ENCODE measurements around the gene GALNT11. TPM values are rescaled to one million over a fixed set of nuclear protein-coding genes. Genes with fewer than 3 reads are reported as not detected.
"Not testable (repeated sequence)": the region's sequence is repeated elsewhere in the genome, so short reads cannot be mapped to it uniquely, and the experiment has no call there.

The GALNT11 gene
- total RNA-seq, 2 donors from 2014 or later = 32.7 to 35.3 TPM

GRCh38 chr7:152035817-152036216, 10.3 kb downstream of the GALNT11 start:
- Mint-ChIP-seq H3K4me1 (peaks cover 15% of the 10 kb centered on the region), H3K27me3 (ENCODE audit: insufficient read depth) (no peaks in the 10 kb centered on the region), H3K36me3 (ENCODE audit: low read depth) (peaks cover 45% of the 10 kb centered on the region), H3K9me3 (peaks cover 49% of the 10 kb centered on the region), H3K4me3 (peak overlapping the region; percentile 33), H3K27ac (no peak overlapping the region)
- H3K4me3 ChIP-seq (ENCODE audit: low read length) = peak overlapping the region; percentile 29
- H3K9ac ChIP-seq (ENCODE audit: extremely low read depth, low read length, poor library complexity, severe bottlenecking) = no peak overlapping the region
- no peak overlapping the region for H3K27ac ChIP-seq (ENCODE audit: low read depth, low read length)
- no peak for DNase-seq
- 80 to 100% methylated on average over 4 to 5 of the region's 5 CpGs for WGBS, 2 experiments (ENCODE audit: insufficient coverage in 1 of 2, insufficient read length in 1 of 2)
- H3K36me3 ChIP-seq (ENCODE audit: control insufficient read depth, insufficient read depth, low read length) = peaks cover 7% of the 10 kb centered on the region
- peaks cover 42% of the 10 kb centered on the region for H3K9me3 ChIP-seq (ENCODE audit: control insufficient read depth, low read length)
- TF ChIP-seq CTCF (conservative IDR thresholded peaks at IDR 0.05) = no peak
- H3K4me1 ChIP-seq (ENCODE audit: control insufficient read depth, insufficient read depth, low read length) = no peaks in the 10 kb centered on the region
- no peaks in the 10 kb centered on the region for H3K27me3 ChIP-seq (ENCODE audit: control insufficient read depth, insufficient read depth, low read length, poor library complexity, severe bottlenecking)

GRCh38 chr7:152038410-152038809, 12.9 kb downstream of the GALNT11 start:
- H3K36me3 ChIP-seq (ENCODE audit: control insufficient read depth, insufficient read depth, low read length); DNase-seq; H3K27me3 ChIP-seq (ENCODE audit: control insufficient read depth, insufficient read depth, low read length, poor library complexity, severe bottlenecking); H3K4me3 Mint-ChIP-seq; H3K27me3 Mint-ChIP-seq (ENCODE audit: insufficient read depth); H3K27ac Mint-ChIP-seq; H3K4me1 ChIP-seq (ENCODE audit: control insufficient read depth, insufficient read depth, low read length); H3K9ac ChIP-seq (ENCODE audit: extremely low read depth, low read length, poor library complexity, severe bottlenecking); H3K27ac ChIP-seq (ENCODE audit: low read depth, low read length); H3K4me3 ChIP-seq (ENCODE audit: low read length): not testable (repeated sequence)
- Mint-ChIP-seq H3K4me1 (peaks cover 15% of the 10 kb centered on the region), H3K36me3 (ENCODE audit: low read depth) (peaks cover 60% of the 10 kb centered on the region), H3K9me3 (peaks cover 68% of the 10 kb centered on the region)
- peaks cover 59% of the 10 kb centered on the region for H3K9me3 ChIP-seq (ENCODE audit: control insufficient read depth, low read length)
- 94 to 98% methylated on average over 5 of the region's 5 CpGs for WGBS, 2 experiments (ENCODE audit: insufficient coverage in 1 of 2, insufficient read length in 1 of 2)

GRCh38 chr7:152043086-152043485, 17.6 kb downstream of the GALNT11 start:
- H3K4me3 ChIP-seq (ENCODE audit: low read length); H3K27me3 ChIP-seq (ENCODE audit: control insufficient read depth, insufficient read depth, low read length, poor library complexity, severe bottlenecking); H3K4me1 ChIP-seq (ENCODE audit: control insufficient read depth, insufficient read depth, low read length); H3K27ac ChIP-seq (ENCODE audit: low read depth, low read length); H3K36me3 ChIP-seq (ENCODE audit: control insufficient read depth, insufficient read depth, low read length); DNase-seq; H3K27me3 Mint-ChIP-seq (ENCODE audit: insufficient read depth); H3K9ac ChIP-seq (ENCODE audit: extremely low read depth, low read length, poor library complexity, severe bottlenecking); H3K27ac Mint-ChIP-seq; H3K4me1 Mint-ChIP-seq; H3K4me3 Mint-ChIP-seq: not testable (repeated sequence)
- peaks cover 63% of the 10 kb centered on the region for H3K9me3 ChIP-seq (ENCODE audit: control insufficient read depth, low read length)
- Mint-ChIP-seq H3K36me3 (ENCODE audit: low read depth) (peaks cover 70% of the 10 kb centered on the region), H3K9me3 (peaks cover 86% of the 10 kb centered on the region)
- 90 to 93% methylated on average over 2 to 8 of the region's 8 CpGs for WGBS, 2 experiments (ENCODE audit: insufficient coverage in 1 of 2, insufficient read length in 1 of 2)

GRCh38 chr7:152044909-152045308, 19.4 kb downstream of the GALNT11 start:
- not testable (repeated sequence) for H3K9ac ChIP-seq (ENCODE audit: extremely low read depth, low read length, poor library complexity, severe bottlenecking); H3K27ac Mint-ChIP-seq; H3K4me3 ChIP-seq (ENCODE audit: low read length); H3K27me3 Mint-ChIP-seq (ENCODE audit: insufficient read depth); H3K36me3 ChIP-seq (ENCODE audit: control insufficient read depth, insufficient read depth, low read length); H3K27me3 ChIP-seq (ENCODE audit: control insufficient read depth, insufficient read depth, low read length, poor library complexity, severe bottlenecking); H3K4me3 Mint-ChIP-seq; H3K27ac ChIP-seq (ENCODE audit: low read depth, low read length); H3K4me1 ChIP-seq (ENCODE audit: control insufficient read depth, insufficient read depth, low read length); DNase-seq; H3K4me1 Mint-ChIP-seq
- peaks cover 45% of the 10 kb centered on the region for H3K9me3 ChIP-seq (ENCODE audit: control insufficient read depth, low read length)
- Mint-ChIP-seq H3K9me3 (peaks cover 78% of the 10 kb centered on the region), H3K36me3 (ENCODE audit: low read depth) (peaks cover 62% of the 10 kb centered on the region)
- 92 to 93% methylated on average over 2 to 3 of the region's 3 CpGs for WGBS, 2 experiments (ENCODE audit: insufficient coverage in 1 of 2, insufficient read length in 1 of 2)
